Liver (tissue), 9 donors: ENCODE data around the gene UGT1A8. TPM values are rescaled to one million over a fixed set of nuclear protein-coding genes. Genes with fewer than 3 reads are reported as not detected.

Experiments
- DNase-seq: peaks from one replicate; pipeline ENCODE4 v3.0.0-alpha.2; 2017; ENCODE audit warnings: low spot score
- H3K27ac ChIP-seq, 2 donors: one replicate each; pipeline ENCODE4 v1.7.0; 2013; ENCODE audit warnings: inconsistent platforms in 2 of 2, low read length in 2 of 2, control low read depth in 1 of 2, low read depth in 1 of 2, mild to moderate bottlenecking in 1 of 2
- H3K27me3 ChIP-seq, 4 donors: one replicate each; pipeline versions ENCODE4 v1.6.1 to v1.7.0; 2013; ENCODE audit warnings: low read length in 3 of 4, inconsistent platforms in 1 of 4, mild to moderate bottlenecking in 1 of 4, moderate library complexity in 1 of 4; ENCODE audit not compliant: control insufficient read depth in 4 of 4, insufficient read depth in 4 of 4
- H3K36me3 ChIP-seq, 4 donors: one replicate each; pipeline versions ENCODE4 v1.6.1 to v1.7.0; 2013; ENCODE audit warnings: low read length in 3 of 4, mild to moderate bottlenecking in 3 of 4, low read depth in 1 of 4, moderate library complexity in 1 of 4; ENCODE audit not compliant: control insufficient read depth in 4 of 4, insufficient read depth in 3 of 4
- H3K4me1 ChIP-seq, 4 donors: one replicate each; pipeline versions ENCODE4 v1.6.1 to v1.7.0; 2013; ENCODE audit warnings: low read length in 3 of 4, mild to moderate bottlenecking in 3 of 4, moderate library complexity in 1 of 4; ENCODE audit not compliant: control insufficient read depth in 4 of 4, insufficient read depth in 4 of 4
- H3K4me3 ChIP-seq, 3 donors: one replicate each; pipeline versions ENCODE4 v1.6.1 to v1.7.0; 2013; ENCODE audit warnings: low read length in 3 of 3, control low read depth in 1 of 3, low read depth in 1 of 3, mild to moderate bottlenecking in 1 of 3
- H3K9ac ChIP-seq, 2 donors: one replicate each; pipeline ENCODE4 v1.7.0; 2013; ENCODE audit warnings: low read length in 2 of 2, mild to moderate bottlenecking in 2 of 2, moderate library complexity in 2 of 2, control low read depth in 1 of 2, low read depth in 1 of 2
- H3K9me3 ChIP-seq, 4 donors: one replicate each; pipeline versions ENCODE4 v1.6.1 to v1.7.0; 2013; ENCODE audit warnings: low read length in 3 of 4; ENCODE audit not compliant: control insufficient read depth in 4 of 4
- ATF3 ChIP-seq: IDR thresholded peaks from 2 replicates; pipeline ENCODE4 v1.6.1; 2016; ENCODE audit warnings: antibody characterized with exemption
- CTCF ChIP-seq: fragments of 150-350 bp; IDR thresholded peaks from 2 replicates; pipeline ENCODE4 v1.5.1; 2017; ENCODE audit warnings: improper control_type of control experiment, low read depth, low read length; ENCODE audit not compliant: missing input control
- EGR1 ChIP-seq, 2 donors: IDR thresholded peaks; 2 replicates each; pipeline ENCODE4 v1.6.1; 2016 to 2018; ENCODE audit warnings: antibody characterized with exemption in 2 of 2, low read depth in 2 of 2
- FOXA1 ChIP-seq: IDR thresholded peaks from 2 replicates; pipeline ENCODE4 v1.6.1; 2016; ENCODE audit warnings: antibody characterized with exemption
- FOXA2 ChIP-seq: IDR thresholded peaks from 2 replicates; pipeline ENCODE4 v1.6.1; 2016; ENCODE audit warnings: antibody characterized with exemption
- GABPA ChIP-seq, 2 donors: IDR thresholded peaks in 1 of 2; conservative IDR thresholded peaks in 1 of 2; 2 replicates each; pipeline ENCODE4 v1.6.1; 2016; ENCODE audit warnings: antibody characterized with exemption in 2 of 2, mild to moderate bottlenecking in 1 of 2, moderate library complexity in 1 of 2
- HNF4A ChIP-seq, 2 donors: conservative IDR thresholded peaks; 2 replicates each; pipeline ENCODE4 v1.6.1; 2016; ENCODE audit warnings: antibody characterized with exemption in 2 of 2, mild to moderate bottlenecking in 2 of 2
- JUND ChIP-seq, 2 donors: IDR thresholded peaks; 2 replicates each; pipeline ENCODE4 v1.6.1; 2016; ENCODE audit warnings: antibody characterized with exemption in 2 of 2
- MAX ChIP-seq: IDR thresholded peaks from 2 replicates; pipeline ENCODE4 v1.6.1; 2016; ENCODE audit warnings: antibody characterized with exemption
- NR2F2 ChIP-seq: IDR thresholded peaks from 2 replicates; pipeline ENCODE4 v1.6.1; 2016; ENCODE audit warnings: antibody characterized with exemption
- RAD21 ChIP-seq, 2 donors: IDR thresholded peaks; 2 replicates each; pipeline ENCODE4 v1.6.1; 2016; ENCODE audit warnings: antibody characterized with exemption in 2 of 2, mild to moderate bottlenecking in 2 of 2
- RXRA ChIP-seq, 2 donors: IDR thresholded peaks; 2 replicates each; pipeline ENCODE4 v1.6.1; 2017 to 2018; ENCODE audit warnings: antibody characterized with exemption in 2 of 2, mild to moderate bottlenecking in 1 of 2
- SP1 ChIP-seq: IDR thresholded peaks from 2 replicates; pipeline ENCODE4 v1.6.1; 2018; ENCODE audit warnings: antibody characterized with exemption, mild to moderate bottlenecking
- TAF1 ChIP-seq: conservative IDR thresholded peaks from 2 replicates; pipeline ENCODE4 v1.6.1; 2016; ENCODE audit warnings: antibody characterized with exemption, mild to moderate bottlenecking
- YY1 ChIP-seq: IDR thresholded peaks from 2 replicates; pipeline ENCODE4 v1.6.1; 2016; ENCODE audit warnings: antibody characterized with exemption, mild to moderate bottlenecking
- WGBS: extraction: QIAGEN DNeasy Blood & Tissue Kit; methylation state at CpG from one replicate; pipeline ENCODE4 v1.1.7; 2013; 5-methylcytosine and 5-hydroxymethylcytosine counted together
- polyA plus RNA-seq, 2 donors: library from polyadenylated mRNA; stranded (reverse) in 1 of 2; unstranded in 1 of 2; fragments of 200-250 nt in 1 of 2; fragments of >200 nt in 1 of 2; fragmentation: Nextera tagmentation in 1 of 2; extraction: Ambion mirVana in 1 of 2; gene quantifications; one replicate each; pipeline versions ENCODE4 v1.2.1 to v1.2.3, GENCODE V29; 2013 to 2015
- total RNA-seq, 2 donors: library from RNA; depleted of rRNA; stranded (reverse); fragments of >200 nt; gene quantifications; one replicate each; pipeline ENCODE4 v1.2.3, GENCODE V29; 2014
- TF ChIP-seq, protein P1 (sequence below): IDR thresholded peaks from 2 replicates; pipeline ENCODE4 v1.6.1; 2016; ENCODE audit warnings: antibody characterized with exemption
- donor health status: healthy.
- donor health status: healthy.
- donor health status: healthy.
- donor health status: healthy.
- donor health status: healthy.

UGT1A8 gene
- total and polyA plus RNA-seq, 4 donors = 0.17 to 0.51 (median 0.48) TPM; not detected in 1

DNA sequence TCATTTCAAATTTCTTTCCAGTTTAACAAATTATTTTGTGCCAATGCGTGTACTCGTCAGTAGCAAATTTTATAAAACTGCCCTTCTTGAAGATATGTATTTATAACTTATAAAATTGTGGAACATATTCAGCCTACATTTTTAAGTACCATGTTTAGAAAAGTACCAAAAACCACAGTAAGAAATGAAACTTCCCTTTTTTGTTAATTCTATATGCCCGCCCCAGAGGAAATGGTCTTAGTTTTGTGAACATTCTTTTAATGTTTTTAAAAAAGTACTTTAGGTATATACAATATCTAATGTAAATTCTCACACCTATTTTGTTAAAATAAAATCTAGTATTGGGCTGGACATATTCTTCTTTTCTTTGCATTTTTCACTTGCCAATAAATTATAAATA lies 55.5 kb downstream of the UGT1A8 start:
- TF ChIP-seq FOXA2 (no peak), SP1 (no peak), FOXA1 (no peak), HNF4A (conservative IDR thresholded peaks at IDR 0.05) (no peak)
- 66% methylated on average over 3 of the region's 3 CpGs for WGBS

GRCh38 chr2:233673896-233674295 lies 56.5 kb downstream of the UGT1A8 start:
- Histone ChIP-seq H3K9me3 (no peaks in the 10 kb centered on the region), H3K27me3 (no peaks in the 10 kb centered on the region), H3K4me1 (peaks cover 5 to 39% (median 25%) of the 10 kb centered on the region in 4 donors), H3K36me3 (no peaks in the 10 kb centered on the region), H3K9ac (peak overlapping the region in 1 of 2 donors; percentile 94), H3K27ac (peak overlapping the region; percentile 19 to 79), H3K4me3 (peak overlapping the region; percentile 7 to 50 (median 45))
- DNase-seq = no peak
- TF ChIP-seq YY1 (peak; percentile 15), HNF4A (conservative IDR thresholded peaks at IDR 0.05) (peak in 1 of 2 donors; percentile 19), GABPA (IDR thresholded peaks at IDR 0.05 in 1 of 2, conservative IDR thresholded peaks at IDR 0.05 in 1 of 2) (no peak)

More for the DNA sequence above, 55.5 kb downstream of the UGT1A8 start:
- Histone ChIP-seq H3K9me3 (no peaks in the 10 kb centered on the region), H3K27ac (peak overlapping the region; percentile 90 to 98), H3K27me3 (no peaks in the 10 kb centered on the region), H3K4me3 (peak overlapping the region; percentile 27 to 51 (median 45)), H3K4me1 (peaks cover 5 to 42% (median 27%) of the 10 kb centered on the region in 4 donors), H3K9ac (peak overlapping the region; percentile 16 to 94), H3K36me3 (no peaks in the 10 kb centered on the region)
- no peak for DNase-seq

- DNase-seq = no peak
- Histone ChIP-seq H3K27ac (peak overlapping the region; percentile 19 to 79), H3K9ac (peak overlapping the region in 1 of 2 donors; percentile 94), H3K36me3 (no peaks in the 10 kb centered on the region), H3K4me1 (peaks cover 6 to 38% (median 25%) of the 10 kb centered on the region in 4 donors), H3K27me3 (no peaks in the 10 kb centered on the region), H3K9me3 (no peaks in the 10 kb centered on the region), H3K4me3 (peak overlapping the region; percentile 7 to 50 (median 45))
- TF ChIP-seq FOXA1 (no peak), EGR1 (IDR thresholded peaks at IDR 0.05; ENCODE audit: low read depth in 2 of 2) (no peak), RAD21 (IDR thresholded peaks at IDR 0.05) (peak in 1 of 2 donors; percentile 55), MAX (no peak), NR2F2 (no peak)
- WGBS = 63% methylated on average over 1 of the region's 1 CpG
These were observed 56.9 kb downstream of the UGT1A8 start for GRCh38 chr2:233674314-233674713.

- Histone ChIP-seq H3K27ac (no peak overlapping the region), H3K4me3 (peak overlapping the region in 2 of 3 donors; percentile 5 to 50), H3K27me3 (no peaks in the 10 kb centered on the region), H3K9ac (peak overlapping the region in 1 of 2 donors; percentile 28), H3K9me3 (no peaks in the 10 kb centered on the region), H3K36me3 (no peaks in the 10 kb centered on the region), H3K4me1 (peaks cover 4 to 36% (median 22%) of the 10 kb centered on the region in 4 donors)
- DNase-seq = no peak
- 64% methylated on average over 4 of the region's 4 CpGs for WGBS
- TF ChIP-seq ATF3 = no peak
- no peak for TF ChIP-seq GABPA (IDR thresholded peaks at IDR 0.05 in 1 of 2, conservative IDR thresholded peaks at IDR 0.05 in 1 of 2)
- no peak for TF ChIP-seq NR2F2
- no peak for TF ChIP-seq CTCF
- TF ChIP-seq EGR1 (IDR thresholded peaks at IDR 0.05; ENCODE audit: low read depth in 2 of 2) = no peak
- TF ChIP-seq FOXA1 = no peak
- no peak for TF ChIP-seq MAX
- no peak for TF ChIP-seq YY1
- TF ChIP-seq JUND (IDR thresholded peaks at IDR 0.05) = no peak
- no peak for TF ChIP-seq TAF1
- TF ChIP-seq RXRA (IDR thresholded peaks at IDR 0.05) = no peak
- no peak for TF ChIP-seq RAD21 (IDR thresholded peaks at IDR 0.05)
- TF ChIP-seq, protein P1, sequence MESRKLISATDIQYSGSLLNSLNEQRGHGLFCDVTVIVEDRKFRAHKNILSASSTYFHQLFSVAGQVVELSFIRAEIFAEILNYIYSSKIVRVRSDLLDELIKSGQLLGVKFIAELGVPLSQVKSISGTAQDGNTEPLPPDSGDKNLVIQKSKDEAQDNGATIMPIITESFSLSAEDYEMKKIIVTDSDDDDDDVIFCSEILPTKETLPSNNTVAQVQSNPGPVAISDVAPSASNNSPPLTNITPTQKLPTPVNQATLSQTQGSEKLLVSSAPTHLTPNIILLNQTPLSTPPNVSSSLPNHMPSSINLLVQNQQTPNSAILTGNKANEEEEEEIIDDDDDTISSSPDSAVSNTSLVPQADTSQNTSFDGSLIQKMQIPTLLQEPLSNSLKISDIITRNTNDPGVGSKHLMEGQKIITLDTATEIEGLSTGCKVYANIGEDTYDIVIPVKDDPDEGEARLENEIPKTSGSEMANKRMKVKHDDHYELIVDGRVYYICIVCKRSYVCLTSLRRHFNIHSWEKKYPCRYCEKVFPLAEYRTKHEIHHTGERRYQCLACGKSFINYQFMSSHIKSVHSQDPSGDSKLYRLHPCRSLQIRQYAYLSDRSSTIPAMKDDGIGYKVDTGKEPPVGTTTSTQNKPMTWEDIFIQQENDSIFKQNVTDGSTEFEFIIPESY = no peak
These were observed 57.6 kb downstream of the UGT1A8 start for GRCh38 chr2:233674995-233675394.
